ENCODE data around the gene SOCS1.
"Not testable (repeated sequence)": the region's sequence is repeated elsewhere in the genome, so short reads cannot be mapped to it uniquely, and the experiment has no call there.

SOCS1 gene, protein sequence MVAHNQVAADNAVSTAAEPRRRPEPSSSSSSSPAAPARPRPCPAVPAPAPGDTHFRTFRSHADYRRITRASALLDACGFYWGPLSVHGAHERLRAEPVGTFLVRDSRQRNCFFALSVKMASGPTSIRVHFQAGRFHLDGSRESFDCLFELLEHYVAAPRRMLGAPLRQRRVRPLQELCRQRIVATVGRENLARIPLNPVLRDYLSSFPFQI

DNA sequence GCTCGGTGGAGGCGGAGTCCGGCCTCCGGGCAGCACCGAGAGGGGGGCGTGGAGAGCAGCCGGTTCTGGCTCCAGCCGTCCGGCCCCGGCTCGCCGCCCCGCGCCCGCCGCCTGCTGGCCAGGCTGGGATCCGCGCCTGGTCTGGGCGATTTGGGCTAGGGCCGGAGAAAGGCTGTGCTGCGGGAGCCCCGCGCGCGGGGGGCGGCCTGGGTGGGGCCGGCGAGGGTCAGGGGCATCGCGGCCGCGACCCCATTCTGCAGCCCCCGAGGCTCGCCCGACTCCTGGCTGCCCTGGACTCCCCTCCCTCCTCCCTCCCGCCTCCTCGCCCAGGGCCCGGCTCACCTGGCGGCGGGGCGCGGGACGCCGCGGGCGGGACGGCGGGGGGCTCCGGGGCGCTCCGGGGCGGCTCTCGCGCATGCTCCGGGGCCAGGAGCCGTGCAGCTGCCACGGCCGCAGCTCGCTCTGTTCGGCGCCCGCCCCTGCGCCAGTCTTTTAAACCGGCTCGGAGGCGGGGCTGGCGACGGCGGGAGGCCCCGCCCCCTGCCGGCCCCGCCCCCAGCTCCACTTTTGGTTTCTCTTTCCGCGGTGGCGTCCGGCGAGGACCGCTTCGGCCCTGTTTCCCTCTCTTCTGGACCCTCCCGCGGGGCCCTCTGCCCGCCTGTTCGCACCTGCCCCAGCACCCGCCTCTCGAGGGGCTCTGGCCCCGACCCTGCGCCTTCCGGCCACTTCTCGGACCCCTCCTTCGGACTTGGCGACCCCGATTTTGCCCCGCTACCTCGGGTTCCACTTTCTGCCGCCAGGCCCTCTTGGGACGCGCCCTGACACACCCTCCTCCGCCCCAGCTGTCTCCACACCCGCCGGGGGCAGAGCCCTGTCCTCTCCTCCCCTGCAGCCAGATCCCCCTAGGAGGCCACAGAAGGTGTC is at the start of gene SOCS1:
Gene SOCS1 (minus strand): TSS at position 468 of the 924 bp plus-strand sequence. CDS start 726 bp downstream, outside the sequence.
- peak; percentile 92 to 97 (median 96) for DNase-seq

DNA sequence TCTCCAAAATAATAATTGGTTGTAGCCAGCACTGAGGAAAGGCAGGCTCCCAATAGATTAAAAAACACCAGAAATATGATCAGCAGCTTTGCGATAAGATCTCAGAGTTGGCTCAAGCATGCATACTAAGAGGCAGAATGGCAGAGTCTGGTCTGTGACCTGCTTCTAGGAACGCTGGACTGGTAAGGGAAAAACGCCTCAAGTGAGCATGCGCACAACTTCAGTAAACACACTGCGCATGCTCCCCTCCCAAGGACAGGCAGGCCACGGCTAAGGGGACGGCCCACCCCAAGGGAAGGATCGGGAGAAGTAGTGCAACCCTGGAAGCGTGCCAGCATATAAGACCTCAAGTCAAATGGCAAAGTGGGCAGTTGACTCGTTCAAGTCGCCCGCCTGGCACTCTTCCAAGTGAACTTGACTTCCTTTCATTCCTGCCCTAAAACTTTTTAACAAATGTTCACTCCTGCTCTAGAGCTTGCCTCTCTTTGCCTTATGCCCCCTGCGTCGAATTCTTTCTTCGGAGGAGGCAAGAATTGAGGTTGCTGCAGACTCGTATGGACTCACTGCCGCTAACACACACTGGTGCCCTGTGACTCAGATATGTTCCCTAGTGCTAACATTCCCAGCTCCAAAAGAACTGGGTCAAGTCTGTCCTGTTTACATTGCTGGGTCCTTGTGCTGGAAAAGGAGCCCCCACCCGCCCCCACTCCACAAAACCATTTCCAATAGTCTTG is 47.6 kb upstream of the SOCS1 start:
- no peak for DNase-seq

DNA sequence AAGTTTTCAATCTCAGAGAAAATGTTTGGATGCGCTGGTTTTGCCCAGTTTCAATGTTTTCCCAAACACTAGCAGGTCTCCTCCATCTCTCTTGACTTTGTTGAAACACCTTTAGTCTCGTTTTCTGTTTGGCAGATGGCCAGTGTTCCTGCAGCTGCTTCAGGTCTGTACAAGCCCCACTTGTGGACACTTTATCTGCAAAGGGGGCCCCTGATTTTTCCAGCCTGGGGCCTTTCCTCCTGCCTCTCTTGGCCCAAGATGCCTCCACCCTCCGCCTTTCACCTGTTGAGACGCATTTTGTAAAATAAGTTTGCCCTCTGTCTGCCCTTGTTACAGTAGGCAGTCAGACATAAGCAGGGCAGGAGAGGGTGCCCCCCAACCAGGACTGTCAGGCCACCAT is 47.0 kb upstream of the SOCS1 start:
- DNase-seq = no peak

DNA sequence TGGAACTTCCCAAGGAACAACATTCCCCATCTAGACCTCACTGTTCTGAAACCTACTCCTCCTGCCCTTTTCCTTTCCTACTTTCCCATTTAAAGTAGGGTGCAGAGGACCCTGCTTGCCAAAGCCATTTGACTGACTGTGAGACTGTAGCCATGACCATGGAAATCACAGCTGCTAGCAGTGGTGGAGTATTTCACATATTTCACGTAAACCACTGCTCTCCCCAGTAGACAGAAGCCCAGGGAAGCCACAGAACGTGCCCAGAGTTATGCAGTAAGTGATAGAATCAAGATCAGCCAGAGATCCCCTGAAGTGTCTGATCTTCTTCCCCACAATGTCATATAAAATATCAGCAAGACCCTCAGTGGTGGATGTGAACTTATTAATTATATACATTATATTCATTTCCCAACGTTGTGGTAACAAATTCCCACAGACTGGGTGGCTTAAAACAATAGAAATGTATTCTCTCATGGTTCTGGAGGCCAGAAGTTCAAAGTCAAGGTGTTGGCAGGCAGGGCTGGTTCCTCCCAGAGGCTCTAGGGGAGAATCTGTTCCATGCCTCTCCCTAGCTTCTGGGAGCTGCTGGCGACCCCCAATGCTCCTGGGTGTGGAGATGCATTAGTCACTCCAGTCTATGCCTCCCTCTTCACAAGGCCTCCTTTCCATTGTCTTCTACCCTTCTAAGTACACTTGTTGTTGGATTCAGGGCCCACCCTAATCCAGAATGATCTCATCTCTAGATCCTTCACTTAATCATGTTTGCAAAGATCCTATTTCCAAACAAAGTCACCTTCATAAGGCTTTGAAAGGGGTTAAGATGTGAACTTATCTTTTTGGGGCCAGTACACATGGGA is 45.9 kb upstream of the SOCS1 start:
- DNase-seq = no peak

DNA sequence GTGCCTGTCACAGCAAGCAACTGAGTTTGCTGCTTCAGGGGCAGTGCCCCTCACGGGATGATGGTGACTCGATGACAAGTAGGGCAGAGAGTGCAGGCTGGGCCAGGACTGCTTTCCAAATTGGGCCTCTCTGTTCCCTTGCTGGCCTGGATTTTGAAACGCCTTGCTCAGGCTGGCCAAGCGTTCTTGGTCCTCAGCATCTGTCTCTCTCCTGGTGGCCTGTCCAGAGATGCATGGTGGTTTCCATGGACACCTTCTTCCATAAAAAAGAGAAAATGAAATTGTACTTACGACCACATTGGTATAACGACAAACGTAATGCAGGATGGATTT is 44.5 kb upstream of the SOCS1 start:
- no peak for DNase-seq

DNA sequence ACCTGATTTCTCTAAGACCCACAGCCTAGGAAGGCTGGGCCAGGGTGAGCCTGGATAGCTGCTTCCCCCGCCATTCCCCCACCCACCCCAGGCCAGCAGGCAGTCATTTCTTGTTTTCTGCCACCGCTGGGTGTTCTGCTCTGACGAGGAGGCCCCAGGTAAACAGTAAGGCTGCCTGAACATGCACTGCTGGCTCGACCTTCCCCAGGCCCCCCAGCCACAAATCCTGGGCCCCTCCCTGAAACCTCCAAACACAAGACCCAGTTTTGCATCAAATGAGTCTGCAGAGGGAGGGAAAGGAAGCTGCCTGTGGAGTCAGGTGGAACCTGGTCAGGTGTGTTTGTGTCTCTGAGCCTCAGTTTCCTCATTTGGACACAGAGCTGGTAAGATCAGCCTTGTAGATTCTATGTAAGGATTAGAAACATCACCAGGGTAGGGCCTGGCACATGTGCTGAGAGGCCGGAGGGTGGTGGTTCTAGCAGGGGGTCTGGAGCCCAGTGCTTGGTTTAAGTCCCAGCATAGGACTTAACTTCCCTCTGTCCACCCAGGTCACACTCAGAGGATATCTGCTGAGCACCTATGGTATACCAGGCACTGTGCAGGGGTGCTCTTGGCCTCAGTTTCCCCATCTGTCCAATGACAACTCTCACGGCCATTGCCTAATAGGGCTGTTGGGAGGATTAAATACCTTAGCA is 44.0 kb upstream of the SOCS1 start:
- DNase-seq = no peak

DNA sequence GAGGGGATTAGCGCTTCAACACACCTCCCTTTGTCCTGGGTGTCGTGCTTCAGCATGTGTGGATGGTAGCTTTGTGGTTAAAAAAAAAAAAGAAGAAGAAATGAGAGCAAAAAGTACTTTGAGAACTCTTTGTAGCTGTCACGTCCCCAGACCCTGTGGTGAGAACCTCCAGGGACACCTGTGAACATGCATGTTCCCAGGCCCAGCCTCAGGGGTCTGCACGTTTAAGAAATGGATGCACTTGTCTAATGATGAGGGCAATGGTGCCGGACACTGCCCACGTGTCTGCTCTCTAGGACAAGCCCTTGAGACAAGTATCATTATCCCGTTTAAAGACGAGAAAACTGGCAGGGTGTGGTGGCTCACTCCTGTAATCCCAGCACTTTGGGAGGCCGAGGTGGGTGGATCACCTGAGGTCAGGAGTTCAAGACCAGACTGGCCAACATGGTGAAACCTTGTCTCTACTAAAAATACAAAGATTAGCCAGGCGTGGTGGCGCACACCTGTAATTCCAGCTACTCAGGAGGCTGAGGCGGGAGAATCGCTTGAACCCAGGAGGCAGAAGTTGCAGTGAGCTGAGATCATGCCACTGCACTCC is 43.0 kb upstream of the SOCS1 start:
- not testable (repeated sequence) for DNase-seq

DNA sequence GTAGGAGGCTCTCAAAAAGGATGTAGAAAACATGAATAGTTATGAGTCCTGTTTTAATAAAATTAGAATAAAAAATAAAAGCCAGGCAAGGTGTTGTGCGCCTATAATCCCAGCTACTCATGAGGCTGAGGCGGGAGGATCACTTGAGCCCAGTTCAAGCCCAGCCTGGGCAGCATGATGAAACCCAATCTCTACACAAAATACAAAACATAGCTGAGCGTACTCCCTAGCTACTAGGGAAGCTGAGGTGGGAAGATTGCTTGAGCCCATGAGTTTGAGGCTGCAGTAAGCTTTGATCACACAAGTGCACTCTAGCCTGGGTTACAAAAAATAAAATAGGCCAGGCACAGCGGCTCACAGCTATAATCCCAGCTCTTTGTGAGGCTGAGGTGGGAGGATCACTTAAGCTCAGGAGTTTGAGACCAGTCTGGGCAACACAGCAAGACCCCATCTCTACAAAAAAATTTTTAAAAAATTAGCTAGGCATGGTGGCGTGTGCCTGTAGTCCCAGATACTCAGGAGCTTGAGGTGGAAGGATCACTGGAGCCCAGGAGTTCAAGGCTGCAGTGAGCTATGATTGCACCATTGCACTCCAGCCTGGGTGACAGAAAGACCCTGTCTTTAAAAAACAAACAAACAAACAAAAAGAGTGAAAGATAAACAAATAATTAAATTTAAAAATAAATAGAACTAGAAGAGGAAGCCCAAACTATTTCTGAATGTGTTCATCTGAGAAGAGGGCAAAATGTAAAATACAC is 42.3 kb upstream of the SOCS1 start:
- no peak for DNase-seq

DNA sequence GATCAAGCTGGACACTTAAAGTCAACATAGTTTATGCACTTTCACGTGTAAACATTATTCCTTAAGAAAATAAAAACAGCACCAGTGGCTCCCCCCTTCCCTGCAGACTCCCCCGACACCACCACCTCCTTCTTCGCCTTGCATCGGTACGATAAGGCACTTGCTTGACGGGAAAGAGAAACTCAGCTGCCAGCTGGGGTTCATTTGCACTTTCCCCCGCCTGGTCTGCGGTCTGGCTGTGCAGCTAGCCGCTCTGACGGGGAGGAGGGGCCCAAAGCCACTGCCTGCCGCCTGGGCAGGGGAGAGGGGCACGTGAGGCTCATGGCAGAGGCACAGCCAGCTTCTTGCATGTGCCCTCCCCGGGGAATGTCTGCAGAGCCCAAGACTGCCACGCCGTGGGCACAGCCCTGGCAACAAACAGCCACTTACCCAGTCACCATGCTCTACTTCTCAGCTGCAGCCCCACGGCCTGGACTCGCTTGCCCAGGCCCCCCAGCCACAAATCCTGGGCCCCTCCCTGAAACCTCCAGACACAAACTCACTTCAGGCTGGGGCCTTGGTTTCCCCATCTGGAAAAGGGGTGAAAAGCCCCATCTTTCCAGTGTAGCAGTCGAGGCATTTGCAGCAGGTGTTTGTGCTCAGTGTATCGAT is 41.6 kb upstream of the SOCS1 start:
- DNase-seq = peak; percentile 56 to 81 (median 81)

DNA sequence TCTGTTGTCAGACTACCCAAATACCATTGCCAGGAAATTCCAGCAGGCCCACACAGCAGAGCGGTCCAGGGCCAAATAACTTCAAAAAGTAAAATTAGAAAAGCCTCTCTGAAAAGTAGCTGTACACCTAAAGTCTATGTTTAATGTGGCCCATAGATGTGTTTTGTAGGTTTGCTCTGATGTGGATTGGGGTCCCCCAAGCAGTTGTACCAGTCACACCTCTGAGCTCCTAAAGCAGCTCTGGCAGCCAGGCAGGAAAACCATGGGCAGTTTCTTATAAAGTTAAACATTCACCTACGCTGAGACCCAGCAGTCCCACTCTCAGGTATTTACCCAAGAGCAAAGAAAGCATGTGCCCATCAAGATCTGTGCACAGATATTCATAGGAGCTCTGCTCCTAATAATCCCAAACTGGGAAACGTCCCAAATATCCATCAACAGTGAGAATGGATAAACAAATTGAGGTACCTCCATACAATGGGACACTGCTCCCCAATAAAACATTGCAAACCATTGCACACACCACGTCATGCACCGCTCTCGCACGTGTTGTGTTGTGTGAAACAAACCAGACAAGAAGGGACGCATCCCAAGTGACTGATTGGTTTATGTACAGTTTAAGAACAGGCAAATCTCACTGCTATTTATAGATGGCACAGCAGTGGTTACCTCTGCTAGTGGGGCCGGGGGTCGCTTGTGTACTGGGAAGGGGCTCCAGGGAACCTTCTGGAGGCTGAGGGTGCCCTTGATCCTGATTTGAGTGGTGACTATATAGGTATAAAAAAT is 40.9 kb upstream of the SOCS1 start:
- no peak for DNase-seq

DNA sequence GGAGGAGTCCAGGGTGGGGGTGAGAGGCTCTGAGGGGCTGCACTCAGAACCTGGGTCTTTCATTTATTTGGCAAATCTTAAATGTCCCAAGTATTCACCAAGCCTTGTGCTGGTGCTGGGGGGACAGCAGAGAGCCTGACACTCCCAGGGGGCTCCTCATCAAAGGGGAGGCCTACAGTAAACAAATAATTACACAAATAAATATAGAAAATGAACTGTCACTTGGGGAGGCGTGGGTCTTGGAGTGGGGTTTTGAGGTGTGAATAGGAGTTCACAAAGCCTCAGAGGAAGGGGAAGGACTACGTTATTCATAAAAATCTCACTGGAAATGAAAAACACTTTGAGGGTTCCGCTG is 40.3 kb upstream of the SOCS1 start:
- DNase-seq = no peak

DNA sequence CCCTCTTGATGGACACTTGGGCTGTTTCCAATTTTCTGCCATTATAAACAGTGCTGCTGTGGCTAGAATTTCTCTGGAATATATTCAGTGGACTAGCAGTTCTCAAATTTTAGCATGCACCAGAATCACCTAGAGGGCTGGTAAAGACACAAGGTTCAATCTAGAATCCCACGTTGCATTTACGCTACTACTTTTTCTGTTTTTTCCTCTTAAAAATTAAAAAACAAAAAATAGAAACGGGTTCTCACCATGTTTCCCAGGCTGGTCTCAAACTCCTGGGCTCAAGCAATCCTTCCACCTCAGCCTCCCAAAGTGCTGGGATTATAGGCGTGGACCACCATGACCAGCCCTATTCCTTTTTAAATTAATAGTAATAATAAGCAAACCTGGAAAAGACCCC is 39.7 kb upstream of the SOCS1 start:
- no peak for DNase-seq

DNA sequence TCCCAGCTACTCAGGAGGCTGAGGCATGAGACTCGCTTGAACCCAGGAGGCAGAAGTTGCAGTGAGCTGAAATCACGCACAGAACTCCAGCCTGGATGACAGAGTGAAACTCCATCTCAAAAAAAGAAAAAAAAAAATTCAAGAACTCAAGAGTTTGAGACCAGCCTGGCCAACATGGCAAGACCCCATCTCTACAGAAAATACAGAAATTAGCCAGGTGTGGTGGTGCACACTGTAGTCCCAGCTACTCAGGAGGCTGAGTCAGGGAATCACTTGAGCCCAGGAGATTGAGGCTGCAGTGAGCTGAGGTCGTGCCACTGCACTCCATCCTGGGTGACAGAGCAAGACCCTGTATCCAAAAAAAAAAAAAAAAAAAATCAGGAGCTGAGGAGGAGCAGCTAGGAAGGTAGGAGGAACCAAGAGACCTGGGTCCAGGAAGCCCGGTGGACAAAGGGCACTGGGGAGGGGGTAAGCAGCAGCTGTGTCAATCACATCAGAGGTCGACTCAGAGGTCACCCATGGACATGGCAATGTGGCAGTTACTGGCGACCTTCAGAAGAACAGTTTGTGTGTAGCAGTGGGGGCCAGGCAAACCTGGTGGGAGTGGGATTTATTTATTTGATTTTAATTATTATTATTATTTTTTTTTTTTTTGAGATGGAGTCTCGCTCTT is 36.2 kb upstream of the SOCS1 start:
- no peak for DNase-seq

DNA sequence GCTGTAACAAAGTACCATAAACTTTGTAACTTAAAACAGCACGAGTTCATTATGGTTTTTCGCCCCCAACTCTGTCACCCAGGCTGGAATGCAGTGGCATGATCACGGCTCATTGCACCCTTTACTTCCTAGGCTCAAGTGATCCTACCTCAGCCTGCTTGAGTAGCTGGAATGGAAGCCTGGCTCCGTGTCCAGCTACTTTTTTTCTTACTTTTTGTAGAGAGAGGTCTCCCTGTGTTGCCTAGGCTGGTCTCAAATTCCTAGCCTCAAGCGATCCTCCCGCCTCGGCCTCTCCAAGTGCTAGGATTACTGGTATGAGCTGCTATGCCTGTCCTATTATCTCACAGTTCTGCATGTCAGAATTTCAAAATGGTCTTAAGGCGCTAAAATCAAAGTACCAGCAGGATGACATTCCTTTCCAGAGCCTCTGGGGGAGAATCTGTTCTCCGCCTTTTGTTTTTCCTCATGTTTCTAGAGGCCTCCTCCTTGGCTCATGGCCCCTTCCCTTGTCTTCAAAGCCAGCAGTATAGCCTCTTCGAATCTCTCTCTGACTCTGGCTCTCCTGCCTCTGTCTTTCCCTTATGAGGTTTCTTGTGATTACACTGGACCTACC is 35.2 kb upstream of the SOCS1 start:
- no peak for DNase-seq

DNA sequence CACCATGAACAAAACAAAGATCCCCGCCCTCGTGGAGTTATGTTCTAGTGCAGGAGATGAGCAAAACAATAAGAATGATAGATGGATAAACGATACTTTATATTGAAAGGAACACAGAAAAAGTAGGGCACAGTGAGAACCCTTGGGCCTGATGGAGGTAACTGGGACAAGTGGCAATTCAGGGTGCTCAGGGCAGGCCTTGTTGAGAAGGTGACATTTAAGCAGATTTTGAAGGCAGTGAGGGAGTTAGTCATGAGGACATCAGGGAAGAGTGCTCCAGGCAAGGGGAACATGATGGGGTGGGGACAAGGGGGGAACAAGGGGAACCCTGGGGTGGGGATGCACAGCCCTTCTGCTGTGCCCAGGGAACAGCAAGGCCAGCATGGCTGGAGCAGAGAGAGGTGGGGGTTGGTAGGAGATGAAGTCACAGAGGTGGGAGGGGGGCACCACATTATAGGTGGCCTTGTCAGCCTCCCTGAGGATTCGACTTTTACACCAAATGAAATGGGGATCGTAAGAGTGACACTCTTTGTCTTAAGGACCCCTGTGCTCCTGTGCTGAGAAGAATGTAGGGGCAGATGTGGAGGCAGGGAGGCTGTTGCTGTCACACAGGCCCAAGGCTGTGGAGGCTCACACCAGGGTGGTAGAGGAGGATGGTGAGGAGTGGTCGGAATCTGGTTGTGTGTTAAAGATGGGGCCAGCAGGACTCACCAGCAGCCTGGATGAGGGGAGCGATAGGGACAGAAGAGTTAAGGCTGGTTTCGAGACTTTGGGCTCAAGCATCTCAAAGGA is 34.3 kb upstream of the SOCS1 start:
- no peak for DNase-seq

DNA sequence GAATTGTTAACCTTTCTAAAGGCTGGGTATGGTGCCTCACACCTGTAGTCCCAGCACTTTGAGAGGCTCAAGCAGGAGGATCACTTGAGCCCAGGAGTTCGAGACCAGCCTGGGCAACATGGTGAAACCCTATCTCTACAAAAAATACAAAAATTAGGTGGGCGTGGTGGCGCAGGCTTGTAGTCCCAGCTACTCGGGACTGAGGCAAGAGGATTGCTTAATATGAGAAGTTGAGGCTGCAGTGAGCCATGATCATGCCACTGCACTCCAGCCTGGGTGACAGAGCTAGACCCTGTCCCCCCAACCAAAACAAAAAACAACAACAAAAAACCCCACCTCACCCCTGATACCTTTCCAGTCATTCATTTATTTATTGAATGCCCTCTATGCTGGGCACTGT is 33.7 kb upstream of the SOCS1 start:
- peak; percentile 36 to 44 (median 43) for DNase-seq

DNA sequence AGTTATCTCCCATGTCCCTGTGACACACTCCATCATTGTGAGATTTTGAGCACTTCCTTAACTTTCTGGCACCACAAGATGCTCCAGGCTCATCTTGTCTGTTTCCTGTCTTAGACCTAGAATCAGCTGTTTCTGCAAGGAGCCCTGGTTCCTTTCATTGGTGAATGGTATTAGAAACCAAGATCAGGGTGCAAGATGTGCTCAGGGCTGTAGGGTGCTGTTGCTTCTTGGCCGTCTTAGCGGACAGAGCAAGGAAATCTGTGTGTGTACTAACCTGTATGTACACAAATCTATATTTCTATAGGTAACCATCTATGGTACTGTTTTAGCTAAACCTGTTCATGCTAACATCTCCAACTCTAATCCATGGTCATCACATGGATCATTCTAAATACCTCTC is 33.2 kb upstream of the SOCS1 start:
- DNase-seq = no peak

DNA sequence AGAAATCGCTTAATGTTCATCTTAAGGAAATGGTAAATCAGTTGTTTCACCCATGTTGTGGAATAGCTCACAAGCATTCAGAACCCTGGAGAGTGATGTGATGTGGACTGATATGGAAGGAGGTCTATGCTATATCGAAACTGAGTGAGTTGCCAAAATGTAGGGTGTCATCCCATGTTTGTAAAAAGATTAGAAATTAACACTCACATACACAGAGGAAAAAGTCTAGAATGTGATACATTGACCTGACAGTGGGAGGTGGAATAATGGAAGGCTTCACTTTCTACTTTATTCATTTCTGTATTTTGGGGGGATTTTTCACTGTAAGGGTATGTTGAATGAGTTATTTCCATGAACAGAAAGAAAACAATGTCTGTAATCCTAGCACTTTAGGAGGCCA is 29.8 kb upstream of the SOCS1 start:
- no peak for DNase-seq

All from suppressor macrophage treated with lipopolysaccharide for 1 hour (primary cell).